HCT116 (cell line): ENCODE results near the gene DHCR24. TPM values are rescaled to one million over a fixed set of nuclear protein-coding genes. Genes with fewer than 3 reads are reported as not detected.
A peak's percentile ranks its signal among the peaks of the same experiment; 100 is the strongest.

Experiments
- ATAC-seq: fragments of 200-7000 bp; cut with Tn5 transposase; 2 replicates; pipeline ENCODE4 v1.9.1; 2020; ENCODE audit warnings: mild to moderate bottlenecking, moderate library complexity
- BruUV-seq: library from RNA; stranded (reverse); fragments of 400-500 nt; replicated peaks from 2 replicates; lab custom pipeline; 2021; lab: Mats Ljungman, UMichigan
- CTCF ChIA-PET: fragments of 300-600 bp; sonication (Branson Sonifier 250); formaldehyde crosslinking; loops from one replicate; lab custom pipeline; 2021; ENCODE audit warnings: antibody characterized with exemption; lab: Charles Lee
- POLR2A ChIA-PET: fragments of 300-600, 350-600 bp; sonication (Branson Sonifier 250); formaldehyde crosslinking; loops from one replicate; lab custom pipeline; 2021; ENCODE audit warnings: antibody characterized with exemption; lab: Charles Lee
- RAD21 ChIA-PET, 2 experiments: fragments of 300-600 bp; sonication (Branson Sonifier 250); formaldehyde crosslinking; loops; one replicate each; lab custom pipeline; 2023; ENCODE audit warnings: low total read pairs in 2 of 2; ENCODE audit not compliant: uncharacterized antibody in 2 of 2, unreplicated experiment in 2 of 2, low non-redundant PET in 1 of 2; lab: Charles Lee
- DNase-seq: peaks from one replicate; pipeline ENCODE4 v3.0.0-alpha.2; 2010; ENCODE audit warnings: low read depth, low spot score
- H2AFZ ChIP-seq: fragments of 200-600 bp; shearing (Covaris generic), sonication (generic); 2 replicates; pipeline ENCODE4 v1.6.1; 2017; ENCODE audit warnings: low read depth, mixed run types, mixed read lengths, antibody characterized with exemption, low read length; ENCODE audit not compliant: poor library complexity, severe bottlenecking
- H3K27ac ChIP-seq: 2 replicates; pipeline ENCODE4 v1.5.1; 2012; ENCODE audit warnings: low read depth, low read length
- H3K27me3 ChIP-seq: fragments of 200-600 bp; sonication (generic); 2 replicates; pipeline ENCODE4 v1.6.1; 2016; ENCODE audit warnings: mixed run types, low read length, mixed read lengths; ENCODE audit not compliant: insufficient read depth
- H3K36me3 ChIP-seq, 2 experiments: fragments of 200-500 bp in 1 of 2; fragments of 200-600 bp in 1 of 2; sonication (Bioruptor generic) in 1 of 2; sonication (generic) in 1 of 2; 2 replicates each; pipeline versions ENCODE4 v1.5.1 to v1.6.1; 2014 to 2016; ENCODE audit warnings: low read length in 2 of 2, inconsistent platforms in 1 of 2, mixed read lengths in 1 of 2, mixed run types in 1 of 2; ENCODE audit not compliant: insufficient read depth in 2 of 2, control insufficient read depth in 1 of 2
- H3K4me1 ChIP-seq, 2 experiments: fragments of 200-600 bp in 1 of 2; sonication (generic) in 1 of 2; 2 replicates each; pipeline versions ENCODE4 v1.5.1 to v1.6.1; 2012 to 2017; ENCODE audit warnings: low read length in 2 of 2, inconsistent platforms in 1 of 2, mild to moderate bottlenecking in 1 of 2, mixed read lengths in 1 of 2, mixed run types in 1 of 2, moderate library complexity in 1 of 2; ENCODE audit not compliant: insufficient read depth in 2 of 2, control insufficient read depth in 1 of 2
- H3K4me2 ChIP-seq: fragments of 200-600 bp; sonication (generic); 2 replicates; pipeline ENCODE4 v1.6.1; 2017; ENCODE audit warnings: mixed run types, low read length, mixed read lengths
- H3K4me3 ChIP-seq, 2 experiments: fragments of 200-600 bp in 1 of 2; sonication (generic) in 1 of 2; replicated peaks in 1 of 2; 2 replicates each; pipeline ENCODE4 v1.5.1; 2011 to 2016; ENCODE audit warnings: low read length in 2 of 2, control low read depth in 1 of 2, low read depth in 1 of 2, mild to moderate bottlenecking in 1 of 2, mixed read lengths in 1 of 2, mixed run types in 1 of 2
- H3K79me2 ChIP-seq: fragments of 200-600 bp; sonication (generic); 2 replicates; pipeline ENCODE4 v1.6.1; 2017; ENCODE audit warnings: mild to moderate bottlenecking, mixed run types, low read length, moderate library complexity, mixed read lengths; ENCODE audit not compliant: insufficient read depth
- H3K9ac ChIP-seq: fragments of 200-600 bp; sonication (generic); 2 replicates; pipeline ENCODE4 v1.6.1; 2016; ENCODE audit warnings: low read length, mixed read lengths
- H3K9me2 ChIP-seq: fragments of 200-600 bp; sonication (generic), shearing (Covaris generic); 2 replicates; pipeline ENCODE4 v1.6.1; 2017; ENCODE audit warnings: mixed run types, mild to moderate bottlenecking, moderate library complexity; ENCODE audit not compliant: insufficient read depth
- H3K9me3 ChIP-seq, 2 experiments: fragments of 200-500 bp in 1 of 2; fragments of 200-600 bp in 1 of 2; sonication (Bioruptor generic) in 1 of 2; sonication (generic) in 1 of 2; 2 replicates each; pipeline ENCODE4 v1.6.1; 2014 to 2017; ENCODE audit warnings: low read length in 2 of 2, mixed read lengths in 2 of 2, inconsistent platforms in 1 of 2, low read depth in 1 of 2, mild to moderate bottlenecking in 1 of 2, mixed run types in 1 of 2, moderate library complexity in 1 of 2; ENCODE audit not compliant: control insufficient read depth in 1 of 2, insufficient read depth in 1 of 2
- H4K20me1 ChIP-seq: fragments of 200-600 bp; sonication (generic), shearing (Covaris generic); 2 replicates; pipeline ENCODE4 v1.6.1; 2017; ENCODE audit warnings: mixed run types, mild to moderate bottlenecking, moderate library complexity; ENCODE audit not compliant: insufficient read depth
- SP1 ChIP-seq: IDR thresholded peaks from 2 replicates; pipeline ENCODE4 v1.6.1; 2012; ENCODE audit warnings: low read depth
- intact Hi-C: fragments of 100-400 bp; cut with micrococcal nuclease; formaldehyde crosslinking; loops from 2 replicates; pipeline ENCODE4 v1.10.0; 2022
- total RNA-seq: library from RNA; stranded (reverse); gene quantifications from one replicate; pipeline ENCODE4 v1.2.1, GENCODE V29; 2021; ENCODE audit not compliant: unreplicated experiment

DHCR24 gene
- total RNA-seq, 1 experiment from 2014 or later: 132 TPM

- H3K79me2 ChIP-seq: no peaks in the 10 kb centered on the region
- no peaks in the 10 kb centered on the region for H3K9me3 ChIP-seq
- H3K4me2 ChIP-seq: peak overlapping the region; percentile 84; the same call in 1 of the 2 replicates
- H3K36me3 ChIP-seq: no peaks in the 10 kb centered on the region
- H4K20me1 ChIP-seq: no peaks in the 10 kb centered on the region
- H3K4me3 ChIP-seq: no peak overlapping the region
- RAD21 ChIA-PET: interaction anchor here in 1 of 2 experiments (1.4 kb wide), 1 partner anchor 130 kb away, joined by 5 read pairs; no protein-coding TSS in a partner anchor
- CTCF ChIA-PET: no interaction called here
- POLR2A ChIA-PET: no interaction called here
- no peak for DNase-seq
- intact Hi-C loops: loop anchor here (10.0 kb wide), 1 partner anchor 225 kb away; no protein-coding TSS in a partner anchor
- ATAC-seq: no peak
- H3K4me1 ChIP-seq: peaks cover 3 to 26% of the 10 kb centered on the region in 2 experiments; a peak in 3 of 4 replicates
- H2AFZ ChIP-seq: no peak overlapping the region
- no peaks in the 10 kb centered on the region for H3K27me3 ChIP-seq
- no TSS peak for BruUV-seq
- H3K9ac ChIP-seq: no peak overlapping the region
- no peak for TF ChIP-seq SP1
- H3K27ac ChIP-seq: no peak overlapping the region; the same call in 1 of the 2 replicates
- no peaks in the 10 kb centered on the region for H3K9me2 ChIP-seq
Measured at GRCh38 chr1:54800041-54800898, 86.7 kb downstream of the DHCR24 start.

Other genes with a start within 250 kb of the DHCR24 start
- 1.1 TPM for gene MROH7, start 245.4 kb downstream of the DHCR24 start, total RNA-seq
- gene TTC4, start 171.3 kb downstream of the DHCR24 start, total RNA-seq: 26.3 TPM
- 9.6 TPM for gene PARS2, start 122.7 kb downstream of the DHCR24 start, total RNA-seq
- 1.8 TPM for gene TTC22, start 85.9 kb downstream of the DHCR24 start, total RNA-seq
- 4.4 TPM for gene TMEM61, start 93.4 kb upstream of the DHCR24 start, total RNA-seq
- gene BSND, start 111.7 kb upstream of the DHCR24 start, total RNA-seq: not detected
- 39.6 TPM for gene PCSK9, start 152.4 kb upstream of the DHCR24 start, total RNA-seq